ENCODE results near the gene CAD. TPM values are rescaled to one million over a fixed set of nuclear protein-coding genes. Genes with fewer than 3 reads are reported as not detected.
A peak's percentile ranks its signal among the peaks of the same experiment; 100 is the strongest.

CAD gene
- total and polyA plus RNA-seq, 9 of the 15 experiments (the other 6 are each of a cell fraction or from before 2014, with no cell fraction given) = 7.5 to 126 (median 33.7) TPM

GRCh38 chr2:27249891-27250651 lies 32.9 kb downstream of the CAD start (continued):
- TF ChIP-seq KDM4B (IDR thresholded peaks at IDR 0.05; ENCODE audit: borderline replicate concordance in 2 of 2, low read depth in 1 of 2) = no peak
- TF ChIP-seq YY1 (IDR thresholded peaks at IDR 0.05; ENCODE audit: borderline replicate concordance in 1 of 3, control insufficient read depth in 1 of 3, extremely low read depth in 1 of 3, insufficient read depth in 3 of 3, insufficient read length in 1 of 3, insufficient replicate concordance in 2 of 3, low read depth in 1 of 3, low read length in 2 of 3) = peak in 2 of 3 experiments; percentile 34 to 39
- no peak for TF ChIP-seq NR4A1 (CRISPR knock-in tag; IDR thresholded peaks at IDR 0.05)
- TF ChIP-seq NR4A1 (tag; IDR thresholded peaks at IDR 0.05) = no peak
- no peak for TF ChIP-seq YBX1 (IDR thresholded peaks at IDR 0.05)
- TF ChIP-seq MYNN (IDR thresholded peaks at IDR 0.05) = no peak
- TF ChIP-seq MYNN (CRISPR knock-in tag; IDR thresholded peaks at IDR 0.05) = no peak
- no peak for TF ChIP-seq HIVEP1 (CRISPR knock-in tag; IDR thresholded peaks at IDR 0.05)
- no peak for TF ChIP-seq SREBF2 (CRISPR knock-in tag; IDR thresholded peaks at IDR 0.05)
- no peak for TF ChIP-seq ZNF75A (CRISPR knock-in tag; IDR thresholded peaks at IDR 0.05)
- TF ChIP-seq HEY1 (CRISPR knock-in tag; IDR thresholded peaks at IDR 0.05; ENCODE audit: borderline replicate concordance) = no peak
- no peak for TF ChIP-seq HINFP (tag; conservative IDR thresholded peaks at IDR 0.05; ENCODE audit: low read depth)
- TF ChIP-seq, protein P1, sequence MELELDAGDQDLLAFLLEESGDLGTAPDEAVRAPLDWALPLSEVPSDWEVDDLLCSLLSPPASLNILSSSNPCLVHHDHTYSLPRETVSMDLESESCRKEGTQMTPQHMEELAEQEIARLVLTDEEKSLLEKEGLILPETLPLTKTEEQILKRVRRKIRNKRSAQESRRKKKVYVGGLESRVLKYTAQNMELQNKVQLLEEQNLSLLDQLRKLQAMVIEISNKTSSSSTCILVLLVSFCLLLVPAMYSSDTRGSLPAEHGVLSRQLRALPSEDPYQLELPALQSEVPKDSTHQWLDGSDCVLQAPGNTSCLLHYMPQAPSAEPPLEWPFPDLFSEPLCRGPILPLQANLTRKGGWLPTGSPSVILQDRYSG (tag; conservative IDR thresholded peaks at IDR 0.05; ENCODE audit: low read depth) = no peak
- TF ChIP-seq ZNF77 (CRISPR knock-in tag; IDR thresholded peaks at IDR 0.05) = no peak
- TF ChIP-seq FOXK1 (CRISPR knock-in tag; IDR thresholded peaks at IDR 0.05; ENCODE audit: borderline replicate concordance) = no peak
- TF ChIP-seq SMARCB1 (IDR thresholded peaks at IDR 0.05; ENCODE audit: insufficient read length, low read depth) = no peak
- TF ChIP-seq JUND (IDR thresholded peaks at IDR 0.05; ENCODE audit: borderline replicate concordance, low read depth, low read length) = peak; percentile 64; the same call in 1 of the 2 replicates
- peak; percentile 23; the same call in 1 of the 3 replicates for TF ChIP-seq JUND (tag; IDR thresholded peaks at IDR 0.05; ENCODE audit: borderline replicate concordance, low read depth, low read length)
- no peak for TF ChIP-seq LEF1 (IDR thresholded peaks at IDR 0.05)
- no peak for TF ChIP-seq ZC3H11A (IDR thresholded peaks at IDR 0.05; ENCODE audit: low read depth, low read length)
- TF ChIP-seq, protein P2, sequence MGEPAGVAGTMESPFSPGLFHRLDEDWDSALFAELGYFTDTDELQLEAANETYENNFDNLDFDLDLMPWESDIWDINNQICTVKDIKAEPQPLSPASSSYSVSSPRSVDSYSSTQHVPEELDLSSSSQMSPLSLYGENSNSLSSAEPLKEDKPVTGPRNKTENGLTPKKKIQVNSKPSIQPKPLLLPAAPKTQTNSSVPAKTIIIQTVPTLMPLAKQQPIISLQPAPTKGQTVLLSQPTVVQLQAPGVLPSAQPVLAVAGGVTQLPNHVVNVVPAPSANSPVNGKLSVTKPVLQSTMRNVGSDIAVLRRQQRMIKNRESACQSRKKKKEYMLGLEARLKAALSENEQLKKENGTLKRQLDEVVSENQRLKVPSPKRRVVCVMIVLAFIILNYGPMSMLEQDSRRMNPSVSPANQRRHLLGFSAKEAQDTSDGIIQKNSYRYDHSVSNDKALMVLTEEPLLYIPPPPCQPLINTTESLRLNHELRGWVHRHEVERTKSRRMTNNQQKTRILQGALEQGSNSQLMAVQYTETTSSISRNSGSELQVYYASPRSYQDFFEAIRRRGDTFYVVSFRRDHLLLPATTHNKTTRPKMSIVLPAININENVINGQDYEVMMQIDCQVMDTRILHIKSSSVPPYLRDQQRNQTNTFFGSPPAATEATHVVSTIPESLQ (CRISPR knock-in tag; IDR thresholded peaks at IDR 0.05) = no peak
- no peak for TF ChIP-seq EP400 (IDR thresholded peaks at IDR 0.05)
- TF ChIP-seq ZNF707 (CRISPR knock-in tag; conservative IDR thresholded peaks at IDR 0.05) = no peak
- TF ChIP-seq TCF7 (IDR thresholded peaks at IDR 0.05; ENCODE audit: borderline replicate concordance) = no peak
- TF ChIP-seq TEAD2 (tag; IDR thresholded peaks at IDR 0.05) = no peak
- no peak for TF ChIP-seq ZNF184 (CRISPR knock-in tag; IDR thresholded peaks at IDR 0.05)
